Loucy (cell line): Measurements from ENCODE around the gene SPRYD3.

ENCODE experiments used
- EZH2phosphoT487 ChIP-seq: fragments of 200-600 bp; IDR thresholded peaks from 2 replicates; pipeline ENCODE4 v1.6.1; 2018; ENCODE audit warnings: antibody characterized with exemption, mild to moderate bottlenecking, moderate library complexity, borderline replicate concordance
- TF ChIP-seq, protein P1 (sequence below): fragments of 200-600 bp; sonication (generic); conservative IDR thresholded peaks from 2 replicates; pipeline ENCODE4 v1.5.1; 2014; ENCODE audit warnings: mild to moderate bottlenecking, antibody characterized with exemption, low read length

DNA sequence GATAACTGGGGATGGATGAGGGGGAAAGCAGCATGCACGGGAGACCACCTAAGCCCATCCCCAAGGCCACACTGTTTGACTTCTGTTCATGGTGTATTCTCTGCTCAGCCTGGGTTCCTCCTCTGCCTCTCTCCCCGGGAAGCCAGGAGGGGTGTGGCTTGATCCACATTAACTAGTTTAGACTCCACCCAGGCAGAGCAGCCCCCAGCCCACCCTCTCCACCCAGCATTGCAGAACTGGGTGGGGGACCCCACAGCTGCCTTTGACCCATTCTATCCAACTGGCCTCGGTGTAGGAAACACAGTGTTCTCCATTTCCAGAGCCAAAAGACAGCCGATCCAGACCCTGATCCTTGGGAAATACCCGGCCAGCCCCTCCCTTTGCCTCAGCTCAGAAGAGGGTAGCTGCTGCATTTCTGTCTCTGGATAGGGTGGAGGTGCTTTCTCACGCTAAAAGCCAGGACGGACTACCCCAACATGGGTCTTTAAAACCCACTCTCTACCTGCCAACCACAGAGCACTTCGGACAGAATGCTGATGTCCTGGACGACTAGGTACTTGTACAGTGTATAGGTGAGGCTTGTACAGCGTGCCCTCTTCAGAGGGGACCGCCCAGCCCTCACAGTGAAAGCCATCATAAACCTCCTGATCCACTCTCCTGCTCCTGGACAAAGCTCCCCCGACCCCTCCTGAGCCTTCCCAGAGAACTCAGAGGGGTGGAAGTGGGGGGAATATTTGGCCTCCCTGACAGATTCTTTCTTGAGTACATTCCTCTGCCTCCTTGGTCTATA is 9.4 kb downstream of the SPRYD3 start:
- TF ChIP-seq, protein P1, sequence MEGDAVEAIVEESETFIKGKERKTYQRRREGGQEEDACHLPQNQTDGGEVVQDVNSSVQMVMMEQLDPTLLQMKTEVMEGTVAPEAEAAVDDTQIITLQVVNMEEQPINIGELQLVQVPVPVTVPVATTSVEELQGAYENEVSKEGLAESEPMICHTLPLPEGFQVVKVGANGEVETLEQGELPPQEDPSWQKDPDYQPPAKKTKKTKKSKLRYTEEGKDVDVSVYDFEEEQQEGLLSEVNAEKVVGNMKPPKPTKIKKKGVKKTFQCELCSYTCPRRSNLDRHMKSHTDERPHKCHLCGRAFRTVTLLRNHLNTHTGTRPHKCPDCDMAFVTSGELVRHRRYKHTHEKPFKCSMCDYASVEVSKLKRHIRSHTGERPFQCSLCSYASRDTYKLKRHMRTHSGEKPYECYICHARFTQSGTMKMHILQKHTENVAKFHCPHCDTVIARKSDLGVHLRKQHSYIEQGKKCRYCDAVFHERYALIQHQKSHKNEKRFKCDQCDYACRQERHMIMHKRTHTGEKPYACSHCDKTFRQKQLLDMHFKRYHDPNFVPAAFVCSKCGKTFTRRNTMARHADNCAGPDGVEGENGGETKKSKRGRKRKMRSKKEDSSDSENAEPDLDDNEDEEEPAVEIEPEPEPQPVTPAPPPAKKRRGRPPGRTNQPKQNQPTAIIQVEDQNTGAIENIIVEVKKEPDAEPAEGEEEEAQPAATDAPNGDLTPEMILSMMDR = no peak
- TF ChIP-seq EZH2phosphoT487 = no peak
